Stimulated activated CD8-positive, alpha-beta memory T cell treated with anti-CD3 and anti-CD28 coated beads, Interleukin-15, amount 100 ng/mL, for 1 hour (primary cell): ENCODE results near the gene POLR2L.

Experiments used
- DNase-seq: peaks from one replicate; pipeline ENCODE4 v3.0.0-alpha.2; 2020; ENCODE audit warnings: low read depth

The POLR2L gene

GRCh38 chr11:868802-869201 lies 26.5 kb upstream of the POLR2L start:
- DNase-seq = no peak

GRCh38 chr11:868394-868793 lies 26.1 kb upstream of the POLR2L start:
- DNase-seq = no peak

- DNase-seq = no peak
These were observed 25.6 kb upstream of the POLR2L start for GRCh38 chr11:867856-868358.

GRCh38 chr11:866481-866880 lies 24.2 kb upstream of the POLR2L start:
- no peak for DNase-seq

- no peak for DNase-seq
These were observed 23.4 kb upstream of the POLR2L start for GRCh38 chr11:865462-866430.

GRCh38 chr11:864898-865297 lies 22.6 kb upstream of the POLR2L start:
- no peak for DNase-seq

- DNase-seq = no peak
These were observed 21.8 kb upstream of the POLR2L start for GRCh38 chr11:863910-864827.

GRCh38 chr11:863023-863909 lies 20.9 kb upstream of the POLR2L start:
- no peak for DNase-seq

GRCh38 chr11:862696-863022 lies 20.3 kb upstream of the POLR2L start:
- no peak for DNase-seq

GRCh38 chr11:862081-862661 lies 19.8 kb upstream of the POLR2L start:
- no peak for DNase-seq

- DNase-seq = no peak
These were observed 18.8 kb upstream of the POLR2L start for GRCh38 chr11:861105-861479.

GRCh38 chr11:860234-861104 lies 18.1 kb upstream of the POLR2L start:
- no peak for DNase-seq

- DNase-seq = no peak
These were observed 17.2 kb upstream of the POLR2L start for GRCh38 chr11:859394-860131.

GRCh38 chr11:858762-859339 lies 16.5 kb upstream of the POLR2L start:
- no peak for DNase-seq

GRCh38 chr11:858053-858761 lies 15.9 kb upstream of the POLR2L start:
- no peak for DNase-seq

GRCh38 chr11:856397-856796 lies 14.1 kb upstream of the POLR2L start:
- no peak for DNase-seq

- DNase-seq = no peak
These were observed 13.5 kb upstream of the POLR2L start for GRCh38 chr11:855796-856195.

- DNase-seq = no peak
These were observed 13.0 kb upstream of the POLR2L start for GRCh38 chr11:855330-855674.
